ENCODE results near the gene ATAT1.

DNA sequence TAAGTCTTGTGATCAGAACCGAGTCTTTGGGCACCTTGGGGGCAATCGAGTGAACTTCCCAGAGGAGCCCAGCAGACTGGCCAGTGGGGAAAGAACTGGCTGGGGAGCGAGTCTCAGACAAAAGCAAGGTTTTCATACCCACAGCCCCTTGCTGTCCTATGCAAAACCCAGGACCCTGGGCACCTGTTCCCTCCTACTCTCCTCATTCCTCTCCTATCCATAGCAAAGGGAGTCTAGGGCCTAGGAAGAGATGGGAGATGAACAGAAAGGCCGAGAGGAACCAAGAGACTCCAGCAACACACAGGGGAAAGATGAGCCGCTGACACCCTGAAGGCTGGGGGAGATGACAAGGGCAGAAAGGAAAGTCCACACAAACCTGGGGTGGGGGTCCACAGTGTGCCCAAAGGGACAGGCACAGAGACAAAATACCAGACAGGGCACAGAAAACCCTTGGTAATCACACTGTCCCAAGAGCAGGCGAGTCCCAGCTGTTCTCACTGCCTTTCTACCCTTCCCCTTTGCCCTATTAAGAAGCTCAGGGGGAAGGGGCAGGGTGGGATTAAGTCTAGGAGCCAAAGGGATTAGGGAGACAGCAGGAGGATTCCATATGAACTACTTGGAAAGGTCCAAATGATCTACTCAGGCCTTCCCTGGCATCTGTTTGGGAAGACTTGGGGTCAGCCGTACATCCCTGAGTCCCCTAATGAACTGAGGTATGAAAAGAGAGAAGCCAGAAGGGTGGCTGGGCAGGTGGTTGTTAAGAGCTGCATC, 53.3 kb downstream of the ATAT1 start:
- TF ChIP-seq GATA2 (IDR thresholded peaks at IDR 0.05; ENCODE audit: low read depth, low read length) (no peak), GATA3 (IDR thresholded peaks at IDR 0.05; ENCODE audit: low read depth, low read length) (no peak)

Measured in SH-SY5Y (cell line).